ENCODE results near the gene KRT16.
"Not testable (repeated sequence)": the region's sequence is repeated elsewhere in the genome, so short reads cannot be mapped to it uniquely, and the experiment has no call there.

DNA sequence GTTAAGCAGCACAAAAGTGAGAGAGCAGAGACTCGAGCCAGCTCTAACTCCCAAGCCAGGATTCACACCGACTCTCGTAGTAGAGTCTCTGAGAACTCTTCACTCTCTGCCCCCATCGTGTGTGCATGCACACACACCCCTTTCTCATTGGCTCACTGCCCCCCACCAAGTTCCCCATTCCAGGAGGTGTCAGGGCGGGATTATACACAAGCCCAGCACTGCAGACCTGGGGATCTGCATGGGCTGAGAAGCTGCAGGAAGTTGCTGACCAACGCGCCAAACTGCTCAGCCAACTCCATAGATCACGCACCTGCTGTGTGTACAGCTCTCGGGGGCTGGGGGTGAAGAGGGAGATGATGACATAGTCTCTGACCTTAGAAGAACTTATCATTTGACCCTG is 2.2 kb upstream of the KRT16 start:
- TF ChIP-seq POLR2A (IDR thresholded peaks at IDR 0.05): not testable (repeated sequence)
- TF ChIP-seq, protein P1, sequence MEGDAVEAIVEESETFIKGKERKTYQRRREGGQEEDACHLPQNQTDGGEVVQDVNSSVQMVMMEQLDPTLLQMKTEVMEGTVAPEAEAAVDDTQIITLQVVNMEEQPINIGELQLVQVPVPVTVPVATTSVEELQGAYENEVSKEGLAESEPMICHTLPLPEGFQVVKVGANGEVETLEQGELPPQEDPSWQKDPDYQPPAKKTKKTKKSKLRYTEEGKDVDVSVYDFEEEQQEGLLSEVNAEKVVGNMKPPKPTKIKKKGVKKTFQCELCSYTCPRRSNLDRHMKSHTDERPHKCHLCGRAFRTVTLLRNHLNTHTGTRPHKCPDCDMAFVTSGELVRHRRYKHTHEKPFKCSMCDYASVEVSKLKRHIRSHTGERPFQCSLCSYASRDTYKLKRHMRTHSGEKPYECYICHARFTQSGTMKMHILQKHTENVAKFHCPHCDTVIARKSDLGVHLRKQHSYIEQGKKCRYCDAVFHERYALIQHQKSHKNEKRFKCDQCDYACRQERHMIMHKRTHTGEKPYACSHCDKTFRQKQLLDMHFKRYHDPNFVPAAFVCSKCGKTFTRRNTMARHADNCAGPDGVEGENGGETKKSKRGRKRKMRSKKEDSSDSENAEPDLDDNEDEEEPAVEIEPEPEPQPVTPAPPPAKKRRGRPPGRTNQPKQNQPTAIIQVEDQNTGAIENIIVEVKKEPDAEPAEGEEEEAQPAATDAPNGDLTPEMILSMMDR (IDR thresholded peaks at IDR 0.05): not testable (repeated sequence)

Measured in prostate gland (tissue), 2 donors.